DOHH2 (cell line): ENCODE data around the gene LDLRAD4.

ENCODE experiments used
- H3F3A ChIP-seq: fragments of 200-600 bp; sonication (generic), shearing (Covaris generic); 2 replicates; pipeline ENCODE4 v1.6.0; 2016; ENCODE audit warnings: antibody characterized with exemption, mild to moderate bottlenecking; ENCODE audit not compliant: control insufficient read depth, insufficient read depth
- H3K27ac ChIP-seq: fragments of 200-600 bp; sonication (generic); 2 replicates; pipeline ENCODE4 v1.5.1; 2014; ENCODE audit warnings: low read depth, mild to moderate bottlenecking, low read length, moderate library complexity
- H3K27me3 ChIP-seq: fragments of 200-600 bp; sonication (generic); 2 replicates; pipeline ENCODE4 v1.6.1; 2014; ENCODE audit warnings: mild to moderate bottlenecking, low read length, mixed read lengths; ENCODE audit not compliant: control insufficient read depth
- H3K36me3 ChIP-seq: fragments of 200-600 bp; sonication (generic); 2 replicates; pipeline ENCODE4 v1.6.1; 2014; ENCODE audit warnings: mild to moderate bottlenecking, low read length, moderate library complexity, mixed read lengths; ENCODE audit not compliant: control insufficient read depth
- H3K4me1 ChIP-seq: fragments of 200-600 bp; sonication (generic); 2 replicates; pipeline ENCODE4 v1.6.1; 2014; ENCODE audit warnings: mild to moderate bottlenecking, low read length, mixed read lengths; ENCODE audit not compliant: control insufficient read depth
- H3K4me2 ChIP-seq: fragments of 200-600 bp; sonication (generic); 2 replicates; pipeline ENCODE4 v1.6.0; 2014; ENCODE audit warnings: mild to moderate bottlenecking, low read length, moderate library complexity
- H3K4me3 ChIP-seq: fragments of 200-600 bp; sonication (generic); 2 replicates; pipeline ENCODE4 v1.5.1; 2014; ENCODE audit warnings: mild to moderate bottlenecking, low read length, mixed read lengths
- H3K79me2 ChIP-seq: fragments of 200-600 bp; sonication (generic); 2 replicates; pipeline ENCODE4 v1.6.1; 2014; ENCODE audit warnings: mild to moderate bottlenecking, low read length, mixed read lengths; ENCODE audit not compliant: control insufficient read depth
- H3K9me2 ChIP-seq: fragments of 200-600 bp; sonication (generic); replicated peaks from 2 replicates; pipeline ENCODE4 v1.6.1; 2014; ENCODE audit warnings: mild to moderate bottlenecking, low read length, mixed read lengths; ENCODE audit not compliant: control insufficient read depth
- H3K9me3 ChIP-seq: fragments of 200-600 bp; sonication (generic); 2 replicates; pipeline ENCODE4 v1.6.1; 2014; ENCODE audit warnings: antibody characterized with exemption, low read length, mixed read lengths; ENCODE audit not compliant: control insufficient read depth, insufficient read depth
- H4K20me1 ChIP-seq: fragments of 200-600 bp; sonication (generic); 2 replicates; pipeline ENCODE4 v1.6.0; 2014; ENCODE audit warnings: low read depth, mild to moderate bottlenecking, antibody characterized with exemption, low read length, moderate library complexity; ENCODE audit not compliant: control insufficient read depth, insufficient read depth
- EZH2phosphoT487 ChIP-seq: fragments of 200-600 bp; sonication (generic); IDR thresholded peaks from 2 replicates; pipeline ENCODE4 v1.6.1; 2017; ENCODE audit warnings: borderline replicate concordance, mild to moderate bottlenecking, antibody characterized with exemption, low read length, moderate library complexity, mixed read lengths
- TF ChIP-seq, protein P1 (sequence below): fragments of 200-600 bp; sonication (generic); IDR thresholded peaks from one replicate; pipeline ENCODE4 v1.5.1; 2014; ENCODE audit warnings: antibody characterized with exemption, mild to moderate bottlenecking, low read depth, low read length; ENCODE audit not compliant: poor library complexity, severe bottlenecking

Gene LDLRAD4

DNA sequence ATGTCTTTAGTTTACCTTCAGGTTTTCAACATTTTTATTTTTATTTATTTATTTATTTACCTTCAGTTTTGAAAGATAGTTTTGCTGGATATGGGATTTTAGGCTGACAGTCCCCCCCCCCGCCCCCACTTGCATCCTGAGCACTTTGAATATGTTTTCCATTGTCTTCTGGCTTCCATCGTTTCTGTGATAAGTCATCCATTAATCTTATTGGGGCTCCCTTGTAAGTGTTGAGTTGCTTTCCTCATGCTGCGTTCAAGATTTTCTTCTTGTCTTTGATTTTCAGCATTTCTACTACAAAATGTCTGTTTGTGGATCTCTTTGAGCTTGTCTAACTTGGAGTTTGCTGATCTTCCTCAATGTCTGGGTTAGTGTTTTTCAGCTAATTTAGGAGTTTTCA is 19.4 kb upstream of the LDLRAD4 start:
- no peaks in the 10 kb centered on the region for H3F3A ChIP-seq
- H3K9me2 ChIP-seq, result no peaks in the 10 kb centered on the region
- TF ChIP-seq, protein P1, sequence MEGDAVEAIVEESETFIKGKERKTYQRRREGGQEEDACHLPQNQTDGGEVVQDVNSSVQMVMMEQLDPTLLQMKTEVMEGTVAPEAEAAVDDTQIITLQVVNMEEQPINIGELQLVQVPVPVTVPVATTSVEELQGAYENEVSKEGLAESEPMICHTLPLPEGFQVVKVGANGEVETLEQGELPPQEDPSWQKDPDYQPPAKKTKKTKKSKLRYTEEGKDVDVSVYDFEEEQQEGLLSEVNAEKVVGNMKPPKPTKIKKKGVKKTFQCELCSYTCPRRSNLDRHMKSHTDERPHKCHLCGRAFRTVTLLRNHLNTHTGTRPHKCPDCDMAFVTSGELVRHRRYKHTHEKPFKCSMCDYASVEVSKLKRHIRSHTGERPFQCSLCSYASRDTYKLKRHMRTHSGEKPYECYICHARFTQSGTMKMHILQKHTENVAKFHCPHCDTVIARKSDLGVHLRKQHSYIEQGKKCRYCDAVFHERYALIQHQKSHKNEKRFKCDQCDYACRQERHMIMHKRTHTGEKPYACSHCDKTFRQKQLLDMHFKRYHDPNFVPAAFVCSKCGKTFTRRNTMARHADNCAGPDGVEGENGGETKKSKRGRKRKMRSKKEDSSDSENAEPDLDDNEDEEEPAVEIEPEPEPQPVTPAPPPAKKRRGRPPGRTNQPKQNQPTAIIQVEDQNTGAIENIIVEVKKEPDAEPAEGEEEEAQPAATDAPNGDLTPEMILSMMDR, result no peak
- no peak for TF ChIP-seq EZH2phosphoT487

DNA sequence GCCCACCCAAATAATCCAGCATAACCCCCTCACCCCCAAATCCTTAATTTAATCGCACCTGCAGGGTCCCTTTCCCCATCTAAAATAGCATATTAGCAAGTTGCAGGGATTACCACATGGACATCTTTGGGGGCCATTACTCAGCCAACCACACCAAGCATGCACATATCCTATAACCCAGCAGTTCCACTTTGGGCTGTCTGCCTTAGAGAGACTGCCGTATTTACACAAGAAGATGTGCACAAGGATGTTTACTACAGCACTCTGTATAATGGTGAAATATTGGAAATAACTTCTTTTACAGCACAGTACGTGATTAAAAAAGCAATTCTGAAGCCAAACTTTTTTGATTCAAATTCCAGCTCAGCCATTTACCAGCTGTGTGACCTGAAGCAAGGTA is 17.3 kb upstream of the LDLRAD4 start:
- H3K4me3 ChIP-seq, result no peak overlapping the region
- no peaks in the 10 kb centered on the region for H3K4me1 ChIP-seq
- peaks cover 8% of the 10 kb centered on the region; the same call in 1 of the 2 replicates for H3K9me3 ChIP-seq
- H3K4me2 ChIP-seq, result no peak overlapping the region
- H3F3A ChIP-seq, result no peaks in the 10 kb centered on the region
- no peaks in the 10 kb centered on the region for H4K20me1 ChIP-seq
- H3K36me3 ChIP-seq, result no peaks in the 10 kb centered on the region
- no peaks in the 10 kb centered on the region for H3K9me2 ChIP-seq
- TF ChIP-seq, protein P1, result no peak
- no peak for TF ChIP-seq EZH2phosphoT487
- no peaks in the 10 kb centered on the region for H3K27me3 ChIP-seq
- H3K27ac ChIP-seq, result no peak overlapping the region
- H3K79me2 ChIP-seq, result no peaks in the 10 kb centered on the region

More for the DNA sequence above, 19.4 kb upstream of the LDLRAD4 start:
- Histone ChIP-seq H3K27me3 (no peaks in the 10 kb centered on the region), H3K9me3 (peaks cover 8% of the 10 kb centered on the region; the same call in 1 of the 2 replicates), H3K4me2 (no peak overlapping the region), H3K4me1 (no peaks in the 10 kb centered on the region), H3K27ac (no peak overlapping the region), H3K36me3 (no peaks in the 10 kb centered on the region), H3K4me3 (no peak overlapping the region), H4K20me1 (no peaks in the 10 kb centered on the region), H3K79me2 (no peaks in the 10 kb centered on the region)

DNA sequence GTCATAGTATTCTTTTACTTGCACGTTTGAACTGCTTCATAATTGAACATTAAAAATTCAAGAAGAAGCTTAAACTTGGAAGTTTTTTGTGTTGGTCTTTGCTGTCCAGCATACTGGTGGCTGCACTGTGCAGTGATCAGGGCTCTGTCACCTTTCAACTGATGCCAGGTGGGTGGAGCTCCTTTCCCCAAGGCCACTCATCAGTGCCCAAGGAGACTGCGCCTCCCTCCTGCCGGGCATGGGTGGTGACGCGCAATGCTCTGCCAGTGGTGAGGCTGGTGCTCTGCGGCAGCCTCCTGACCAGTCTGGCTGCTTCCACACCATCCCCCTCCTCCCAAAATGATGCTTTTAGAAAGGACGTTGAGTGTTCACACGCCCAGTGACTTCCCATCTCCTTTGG is 16.0 kb upstream of the LDLRAD4 start:
- Histone ChIP-seq H3K9me3 (peaks cover 8% of the 10 kb centered on the region; the same call in 1 of the 2 replicates), H4K20me1 (no peaks in the 10 kb centered on the region), H3K27me3 (peaks cover 3% of the 10 kb centered on the region; the same call in 1 of the 2 replicates), H3K79me2 (no peaks in the 10 kb centered on the region), H3K4me2 (no peak overlapping the region), H3K9me2 (no peaks in the 10 kb centered on the region), H3K4me1 (no peaks in the 10 kb centered on the region), H3F3A (no peaks in the 10 kb centered on the region), H3K4me3 (no peak overlapping the region), H3K27ac (no peak overlapping the region), H3K36me3 (no peaks in the 10 kb centered on the region)
- no peak for TF ChIP-seq EZH2phosphoT487
- TF ChIP-seq, protein P1, result no peak

DNA sequence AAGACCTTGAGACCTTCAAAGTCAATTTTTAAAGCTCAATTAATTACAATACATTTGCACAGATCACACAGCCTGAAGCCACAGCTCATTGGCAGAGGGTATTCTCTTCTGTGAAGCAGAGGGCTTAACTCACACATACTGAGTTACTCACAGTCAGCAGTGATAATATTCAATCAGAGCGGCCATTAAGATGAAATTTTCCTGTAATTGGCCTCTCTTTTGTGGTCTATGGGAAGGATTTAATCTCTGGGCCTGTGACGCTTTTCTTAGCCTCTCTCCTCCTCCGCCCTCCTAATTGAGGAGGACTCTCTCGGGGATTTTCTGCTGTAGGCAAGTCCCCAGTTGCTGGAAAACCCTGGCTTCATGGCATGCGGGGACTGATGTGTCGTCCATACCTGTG is 12.3 kb upstream of the LDLRAD4 start:
- Histone ChIP-seq H3K9me3 (no peaks in the 10 kb centered on the region), H3K9me2 (no peaks in the 10 kb centered on the region), H3K27me3 (peaks cover 3% of the 10 kb centered on the region; the same call in 1 of the 2 replicates), H4K20me1 (no peaks in the 10 kb centered on the region), H3K4me1 (no peaks in the 10 kb centered on the region), H3K4me3 (no peak overlapping the region), H3K27ac (no peak overlapping the region), H3K4me2 (no peak overlapping the region), H3K79me2 (no peaks in the 10 kb centered on the region), H3K36me3 (no peaks in the 10 kb centered on the region), H3F3A (no peaks in the 10 kb centered on the region)
- TF ChIP-seq, protein P1, result no peak
- no peak for TF ChIP-seq EZH2phosphoT487
